ENCODE results near the gene GPANK1.

- TF ChIP-seq SP1 (IDR thresholded peaks at IDR 0.05) (no peak), LEF1 (IDR thresholded peaks at IDR 0.05; ENCODE audit: borderline replicate concordance) (no peak), SUZ12 (IDR thresholded peaks at IDR 0.05) (no peak), ARNT (IDR thresholded peaks at IDR 0.05) (no peak), BHLHE40 (IDR thresholded peaks at IDR 0.05; ENCODE audit: borderline replicate concordance) (no peak), TARDBP (IDR thresholded peaks at IDR 0.05) (no peak), FOXM1 (IDR thresholded peaks at IDR 0.05; ENCODE audit: borderline replicate concordance) (no peak), L3MBTL2 (conservative IDR thresholded peaks at IDR 0.05) (no peak), ELF4 (IDR thresholded peaks at IDR 0.05) (no peak)
Observed at GRCh38 chr6:31708224-31708623, 43.4 kb upstream of the GPANK1 start.

Data from HEK293T (cell line).